ENCODE results near the gene TFAP2D. TPM values are rescaled to one million over a fixed set of nuclear protein-coding genes. Genes with fewer than 3 reads are reported as not detected.

The TFAP2D gene
- total RNA-seq, 4 donors from 2014 or later, result not detected

- TF ChIP-seq CTCF (IDR thresholded peaks at IDR 0.05; ENCODE audit: low read depth), result no peak
These were observed 106.2 kb downstream of the TFAP2D start for GRCh38 chr6:50819466-50819903.

- no peak for TF ChIP-seq CTCF (IDR thresholded peaks at IDR 0.05; ENCODE audit: low read depth)
These were observed 106.9 kb downstream of the TFAP2D start for GRCh38 chr6:50819904-50820868.

GRCh38 chr6:50820869-50821264 is 107.5 kb downstream of the TFAP2D start:
- no peak for TF ChIP-seq CTCF (IDR thresholded peaks at IDR 0.05; ENCODE audit: low read depth)

GRCh38 chr6:50821441-50822077 is 108.2 kb downstream of the TFAP2D start:
- no peak for TF ChIP-seq CTCF (IDR thresholded peaks at IDR 0.05; ENCODE audit: low read depth)

GRCh38 chr6:50822078-50822476 is 108.8 kb downstream of the TFAP2D start:
- no peak for TF ChIP-seq CTCF (IDR thresholded peaks at IDR 0.05; ENCODE audit: low read depth)

Other genes starting within 250 kb of the TFAP2D start
- gene TFAP2B, start 105.3 kb downstream of the TFAP2D start, total RNA-seq, result not detected